ENCODE data around the gene ABLIM2. TPM values are rescaled to one million over a fixed set of nuclear protein-coding genes. Genes with fewer than 3 reads are reported as not detected.

Gene ABLIM2
- total RNA-seq, 1 experiment from 2014 or later = 6.1 TPM

DNA sequence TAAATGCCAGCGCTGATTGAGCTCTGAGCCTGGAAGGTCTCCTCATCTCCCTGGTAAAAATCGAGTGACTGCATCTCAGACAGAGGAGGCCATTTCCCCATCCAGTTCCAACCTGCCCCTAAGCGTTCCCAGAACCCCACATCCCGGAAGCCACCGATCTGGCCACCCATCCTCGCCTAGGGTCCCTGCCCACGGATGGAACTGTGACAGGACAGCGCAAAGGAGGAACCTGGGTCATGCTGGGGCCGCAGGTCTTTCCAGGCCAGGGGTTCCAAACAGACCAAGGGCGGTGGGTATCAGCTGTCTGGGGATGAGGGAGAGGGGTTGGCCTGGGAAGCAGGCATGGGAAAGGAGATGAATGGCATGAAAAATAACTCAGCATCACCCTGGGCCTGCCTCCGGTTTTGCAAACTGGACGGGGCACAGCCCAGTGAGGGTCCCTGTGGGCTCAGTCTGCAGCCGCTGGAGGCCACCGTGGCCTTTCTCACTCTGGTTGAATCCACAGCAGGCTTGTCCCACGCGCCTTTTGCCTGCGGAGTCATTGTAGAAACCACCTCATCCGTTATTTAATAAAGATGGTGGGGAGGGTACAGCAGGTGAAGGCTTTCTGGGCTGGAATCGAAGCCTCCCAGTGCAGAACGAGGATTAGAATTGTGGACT, 49.1 kb downstream of the ABLIM2 start:
- DNase-seq (ENCODE audit: low read depth, low spot score) (no peak), ATAC-seq (no peak)
- Histone ChIP-seq H3K9me3 (ENCODE audit: control insufficient read depth in 1 of 2, insufficient read depth in 1 of 2, low read depth in 1 of 2, low read length in 2 of 2) (no peaks in the 10 kb centered on the region), H3K36me3 (ENCODE audit: control insufficient read depth in 1 of 2, insufficient read depth in 2 of 2, low read length in 2 of 2) (no peaks in the 10 kb centered on the region), H2AFZ (ENCODE audit: low read depth, low read length, poor library complexity, severe bottlenecking) (no peak overlapping the region), H3K4me1 (ENCODE audit: control insufficient read depth in 1 of 2, insufficient read depth in 2 of 2, low read length in 2 of 2) (peaks cover 11 to 29% of the 10 kb centered on the region in 2 experiments), H3K9ac (ENCODE audit: low read length) (no peak overlapping the region), H3K79me2 (ENCODE audit: insufficient read depth, low read length) (no peaks in the 10 kb centered on the region), H3K4me3 (replicated peaks in 1 of 2; ENCODE audit: low read depth in 1 of 2, low read length in 2 of 2) (no peak overlapping the region), H4K20me1 (ENCODE audit: insufficient read depth) (no peaks in the 10 kb centered on the region), H3K4me2 (ENCODE audit: low read length) (no peak overlapping the region), H3K9me2 (ENCODE audit: insufficient read depth) (no peaks in the 10 kb centered on the region), H3K27ac (ENCODE audit: low read depth, low read length) (no peak overlapping the region), H3K27me3 (ENCODE audit: insufficient read depth, low read length) (no peaks in the 10 kb centered on the region)
- ChIA-PET CTCF (no interaction called here), RAD21 (ENCODE audit: low non-redundant PET in 1 of 2, low total read pairs in 2 of 2, uncharacterized antibody in 2 of 2, unreplicated experiment in 2 of 2) (no interaction called here), POLR2A (no interaction called here)
- BruUV-seq (replicated peaks) = no TSS peak
- no peak for TF ChIP-seq JUND (IDR thresholded peaks at IDR 0.05)
- no peak for TF ChIP-seq SP1 (IDR thresholded peaks at IDR 0.05; ENCODE audit: low read depth)
- no peak for TF ChIP-seq EGR1 (IDR thresholded peaks at IDR 0.05; ENCODE audit: low read depth)
- intact Hi-C loops (cut with micrococcal nuclease) = no loop called here

DNA sequence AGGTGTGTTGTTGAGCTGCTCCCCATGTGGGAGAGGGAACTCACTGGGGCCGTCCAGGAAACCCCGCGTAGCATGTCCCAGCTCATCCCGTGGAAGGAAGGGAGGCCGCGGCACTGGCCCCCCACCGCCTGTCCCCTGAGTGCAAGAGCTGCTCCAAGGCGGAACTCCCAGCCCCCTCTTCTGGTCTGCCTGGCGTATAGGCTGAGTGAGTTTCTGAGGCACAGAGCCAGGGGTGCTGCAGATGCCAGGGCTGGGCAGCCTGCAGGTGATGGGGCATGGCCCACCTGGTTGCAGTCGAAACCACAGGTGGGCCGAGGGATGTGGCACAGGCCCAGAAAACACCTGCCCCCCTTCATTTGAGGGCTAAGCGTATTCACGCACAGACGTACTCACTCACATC, 49.6 kb downstream of the ABLIM2 start:
- H3K9ac ChIP-seq (ENCODE audit: low read length) = no peak overlapping the region
- no peaks in the 10 kb centered on the region for H3K9me3 ChIP-seq (ENCODE audit: control insufficient read depth in 1 of 2, insufficient read depth in 1 of 2, low read depth in 1 of 2, low read length in 2 of 2)
- ATAC-seq (no peak), DNase-seq (ENCODE audit: low read depth, low spot score) (no peak)
- peaks cover 10 to 23% of the 10 kb centered on the region in 2 experiments for H3K4me1 ChIP-seq (ENCODE audit: control insufficient read depth in 1 of 2, insufficient read depth in 2 of 2, low read length in 2 of 2)
- no peaks in the 10 kb centered on the region for H3K36me3 ChIP-seq (ENCODE audit: control insufficient read depth in 1 of 2, insufficient read depth in 2 of 2, low read length in 2 of 2)
- H3K9me2 ChIP-seq (ENCODE audit: insufficient read depth) = no peaks in the 10 kb centered on the region
- ChIA-PET POLR2A (no interaction called here), RAD21 (ENCODE audit: low non-redundant PET in 1 of 2, low total read pairs in 2 of 2, uncharacterized antibody in 2 of 2, unreplicated experiment in 2 of 2) (no interaction called here), CTCF (no interaction called here)
- intact Hi-C loops (cut with micrococcal nuclease) = no loop called here
- no peaks in the 10 kb centered on the region for H3K27me3 ChIP-seq (ENCODE audit: insufficient read depth, low read length)
- TF ChIP-seq CBX3 (IDR thresholded peaks at IDR 0.05; ENCODE audit: low read depth) (no peak), POLR2AphosphoS5 (IDR thresholded peaks at IDR 0.05; ENCODE audit: low read depth, low read length) (no peak)
- TF ChIP-seq, protein P1, sequence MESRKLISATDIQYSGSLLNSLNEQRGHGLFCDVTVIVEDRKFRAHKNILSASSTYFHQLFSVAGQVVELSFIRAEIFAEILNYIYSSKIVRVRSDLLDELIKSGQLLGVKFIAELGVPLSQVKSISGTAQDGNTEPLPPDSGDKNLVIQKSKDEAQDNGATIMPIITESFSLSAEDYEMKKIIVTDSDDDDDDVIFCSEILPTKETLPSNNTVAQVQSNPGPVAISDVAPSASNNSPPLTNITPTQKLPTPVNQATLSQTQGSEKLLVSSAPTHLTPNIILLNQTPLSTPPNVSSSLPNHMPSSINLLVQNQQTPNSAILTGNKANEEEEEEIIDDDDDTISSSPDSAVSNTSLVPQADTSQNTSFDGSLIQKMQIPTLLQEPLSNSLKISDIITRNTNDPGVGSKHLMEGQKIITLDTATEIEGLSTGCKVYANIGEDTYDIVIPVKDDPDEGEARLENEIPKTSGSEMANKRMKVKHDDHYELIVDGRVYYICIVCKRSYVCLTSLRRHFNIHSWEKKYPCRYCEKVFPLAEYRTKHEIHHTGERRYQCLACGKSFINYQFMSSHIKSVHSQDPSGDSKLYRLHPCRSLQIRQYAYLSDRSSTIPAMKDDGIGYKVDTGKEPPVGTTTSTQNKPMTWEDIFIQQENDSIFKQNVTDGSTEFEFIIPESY (IDR thresholded peaks at IDR 0.05; ENCODE audit: extremely low read depth, insufficient replicate concordance, low read length) = no peak
- H3K27ac ChIP-seq (ENCODE audit: low read depth, low read length) = no peak overlapping the region
- no TSS peak for BruUV-seq (replicated peaks)
- no peak overlapping the region for H2AFZ ChIP-seq (ENCODE audit: low read depth, low read length, poor library complexity, severe bottlenecking)
- no peaks in the 10 kb centered on the region for H3K79me2 ChIP-seq (ENCODE audit: insufficient read depth, low read length)
- no peak overlapping the region for H3K4me3 ChIP-seq (replicated peaks in 1 of 2; ENCODE audit: low read depth in 1 of 2, low read length in 2 of 2)
- no peak overlapping the region for H3K4me2 ChIP-seq (ENCODE audit: low read length)
- H4K20me1 ChIP-seq (ENCODE audit: insufficient read depth) = no peaks in the 10 kb centered on the region
